Measurements from ENCODE around the gene LAMTOR5. TPM values are rescaled to one million over a fixed set of nuclear protein-coding genes. Genes with fewer than 3 reads are reported as not detected.

LAMTOR5 gene
- total RNA-seq, 2 donors from 2014 or later = 142 to 177 TPM

DNA sequence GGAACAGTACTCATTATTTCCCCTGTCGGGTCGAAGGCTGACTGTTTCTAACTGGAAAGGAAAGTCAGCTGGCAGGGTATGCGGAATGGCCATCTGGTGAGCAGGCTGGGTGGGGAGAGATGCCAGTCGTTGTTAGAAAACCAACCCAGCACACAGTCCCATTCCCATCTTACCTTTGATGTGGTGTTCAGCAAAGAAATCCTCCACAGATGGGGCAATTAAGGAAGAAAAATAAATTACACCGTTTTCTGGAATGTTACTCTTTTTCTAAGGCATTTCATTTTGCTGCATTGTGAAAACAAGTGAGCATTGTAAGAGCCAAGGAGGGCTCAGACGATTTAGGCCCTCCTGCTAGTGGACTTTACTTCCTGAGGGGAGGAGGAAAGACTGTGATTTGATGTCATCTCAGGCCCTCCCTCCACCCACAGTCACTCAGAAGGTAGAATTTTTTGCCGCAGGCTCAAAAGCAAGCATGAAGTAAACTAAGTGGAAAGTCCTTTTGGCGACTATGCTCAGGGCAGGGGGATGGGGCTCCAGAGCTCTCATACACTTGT is 16.7 kb downstream of the LAMTOR5 start, which contains the start of gene SLC16A4:
TSS of gene SLC16A4 (minus strand) at position 335 of the 554 bp plus-strand sequence. CDS start 1,703 bp downstream, outside the sequence.
- Histone ChIP-seq H3K27ac (peak within 1 kb of the TSS; percentile 9 to 29), H3K36me3 (no peaks in the 10 kb centered on the region), H3K4me1 (no peaks in the 10 kb centered on the region), H3K27me3 (no peaks in the 10 kb centered on the region), H3K4me3 (peak within 1 kb of the TSS; percentile 24 to 30), H3K9me3 (no peaks in the 10 kb centered on the region)
- no peak for DNase-seq (ENCODE audit: low spot score)
- TF ChIP-seq, protein P1, sequence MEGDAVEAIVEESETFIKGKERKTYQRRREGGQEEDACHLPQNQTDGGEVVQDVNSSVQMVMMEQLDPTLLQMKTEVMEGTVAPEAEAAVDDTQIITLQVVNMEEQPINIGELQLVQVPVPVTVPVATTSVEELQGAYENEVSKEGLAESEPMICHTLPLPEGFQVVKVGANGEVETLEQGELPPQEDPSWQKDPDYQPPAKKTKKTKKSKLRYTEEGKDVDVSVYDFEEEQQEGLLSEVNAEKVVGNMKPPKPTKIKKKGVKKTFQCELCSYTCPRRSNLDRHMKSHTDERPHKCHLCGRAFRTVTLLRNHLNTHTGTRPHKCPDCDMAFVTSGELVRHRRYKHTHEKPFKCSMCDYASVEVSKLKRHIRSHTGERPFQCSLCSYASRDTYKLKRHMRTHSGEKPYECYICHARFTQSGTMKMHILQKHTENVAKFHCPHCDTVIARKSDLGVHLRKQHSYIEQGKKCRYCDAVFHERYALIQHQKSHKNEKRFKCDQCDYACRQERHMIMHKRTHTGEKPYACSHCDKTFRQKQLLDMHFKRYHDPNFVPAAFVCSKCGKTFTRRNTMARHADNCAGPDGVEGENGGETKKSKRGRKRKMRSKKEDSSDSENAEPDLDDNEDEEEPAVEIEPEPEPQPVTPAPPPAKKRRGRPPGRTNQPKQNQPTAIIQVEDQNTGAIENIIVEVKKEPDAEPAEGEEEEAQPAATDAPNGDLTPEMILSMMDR (IDR thresholded peaks at IDR 0.05) = no peak

DNA sequence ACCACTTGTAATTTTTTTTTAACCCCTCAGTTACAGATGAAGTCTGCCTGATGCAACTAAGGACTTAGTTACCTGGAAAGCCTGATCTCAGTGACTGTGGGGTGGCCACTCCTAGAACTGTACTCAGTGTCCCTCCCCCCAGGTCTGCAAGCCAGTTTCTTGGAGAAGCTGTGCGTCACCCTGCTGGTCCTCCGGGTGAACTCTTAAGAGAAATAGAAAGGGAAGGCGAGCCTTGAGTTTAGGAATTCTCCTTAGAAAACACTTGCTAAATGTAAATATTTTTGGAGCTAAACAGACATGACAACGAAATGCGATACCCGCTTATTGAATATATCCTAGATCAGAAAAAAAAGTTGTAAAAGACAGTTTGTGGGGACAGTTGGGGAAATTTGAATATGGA is 17.4 kb downstream of the LAMTOR5 start:
- Histone ChIP-seq H3K36me3 (no peaks in the 10 kb centered on the region), H3K4me3 (peak overlapping the region; percentile 24 to 30), H3K27me3 (no peaks in the 10 kb centered on the region), H3K27ac (peak overlapping the region; percentile 9 to 29), H3K9me3 (no peaks in the 10 kb centered on the region), H3K4me1 (no peaks in the 10 kb centered on the region)
- TF ChIP-seq, protein P1 (IDR thresholded peaks at IDR 0.05) = no peak
- peak; percentile 75 for DNase-seq (ENCODE audit: low spot score)

DNA sequence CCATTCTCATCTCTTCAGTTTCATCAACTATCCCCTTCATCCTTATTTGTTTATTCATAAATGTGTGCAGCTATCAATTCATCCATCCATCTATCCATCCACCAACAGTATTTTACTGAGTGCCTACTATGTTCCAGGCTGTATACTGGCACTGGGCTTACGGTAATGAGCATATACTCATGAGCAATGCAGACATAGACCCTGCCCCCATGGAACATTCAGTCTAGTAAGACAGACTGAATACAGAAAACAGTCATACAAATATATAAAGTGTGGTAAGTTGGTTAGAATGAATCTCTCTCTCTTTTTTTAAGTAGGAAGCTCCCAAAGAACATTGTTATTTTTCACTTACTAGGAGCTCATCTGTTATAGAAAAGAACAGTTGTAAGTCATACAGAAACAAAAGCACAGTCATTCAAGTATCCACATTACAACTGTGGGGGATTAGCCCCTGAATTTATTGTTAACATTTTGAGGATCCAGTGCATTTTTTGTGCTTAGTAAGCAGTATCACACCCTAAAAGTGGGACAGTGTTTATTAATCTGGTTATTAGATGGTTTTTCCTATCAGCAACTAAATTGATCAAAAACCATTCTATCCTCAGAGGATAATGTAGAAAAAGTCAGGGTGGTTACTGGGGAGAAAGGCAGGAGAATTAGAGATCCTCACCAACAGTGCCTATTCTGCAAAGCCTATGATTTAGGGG is 20.3 kb downstream of the LAMTOR5 start:
- TF ChIP-seq, protein P1 (IDR thresholded peaks at IDR 0.05) = no peak
- Histone ChIP-seq H3K36me3 (no peaks in the 10 kb centered on the region), H3K9me3 (no peaks in the 10 kb centered on the region), H3K27me3 (no peaks in the 10 kb centered on the region), H3K4me1 (peaks cover 0 to 10% of the 10 kb centered on the region in 2 donors), H3K4me3 (no peak overlapping the region), H3K27ac (no peak overlapping the region)
- DNase-seq (ENCODE audit: low spot score) = no peak

DNA sequence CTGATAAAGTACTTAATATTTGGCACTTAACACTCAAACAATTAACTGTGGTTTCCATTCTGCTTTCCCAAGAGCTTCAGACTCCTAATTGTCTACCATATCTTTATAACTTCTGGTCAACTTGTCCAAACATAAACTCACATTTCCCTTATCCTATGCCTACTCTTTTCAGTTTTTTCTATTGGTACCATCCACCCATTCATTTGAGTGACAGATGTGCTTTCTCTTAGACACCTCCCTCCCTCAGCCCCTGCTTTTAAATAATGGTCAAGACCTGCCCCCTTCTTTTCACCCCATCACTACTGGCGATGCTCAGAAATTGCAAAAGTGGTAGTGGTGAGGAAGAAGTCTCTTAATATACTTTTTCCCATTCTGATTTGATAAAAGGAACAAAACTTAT is 22.1 kb downstream of the LAMTOR5 start:
- DNase-seq (ENCODE audit: low spot score) = no peak
- Histone ChIP-seq H3K4me1 (peaks cover 0 to 10% of the 10 kb centered on the region in 2 donors), H3K27me3 (no peaks in the 10 kb centered on the region), H3K27ac (no peak overlapping the region), H3K36me3 (no peaks in the 10 kb centered on the region), H3K4me3 (no peak overlapping the region), H3K9me3 (no peaks in the 10 kb centered on the region)
- TF ChIP-seq, protein P1 (IDR thresholded peaks at IDR 0.05) = no peak

DNA sequence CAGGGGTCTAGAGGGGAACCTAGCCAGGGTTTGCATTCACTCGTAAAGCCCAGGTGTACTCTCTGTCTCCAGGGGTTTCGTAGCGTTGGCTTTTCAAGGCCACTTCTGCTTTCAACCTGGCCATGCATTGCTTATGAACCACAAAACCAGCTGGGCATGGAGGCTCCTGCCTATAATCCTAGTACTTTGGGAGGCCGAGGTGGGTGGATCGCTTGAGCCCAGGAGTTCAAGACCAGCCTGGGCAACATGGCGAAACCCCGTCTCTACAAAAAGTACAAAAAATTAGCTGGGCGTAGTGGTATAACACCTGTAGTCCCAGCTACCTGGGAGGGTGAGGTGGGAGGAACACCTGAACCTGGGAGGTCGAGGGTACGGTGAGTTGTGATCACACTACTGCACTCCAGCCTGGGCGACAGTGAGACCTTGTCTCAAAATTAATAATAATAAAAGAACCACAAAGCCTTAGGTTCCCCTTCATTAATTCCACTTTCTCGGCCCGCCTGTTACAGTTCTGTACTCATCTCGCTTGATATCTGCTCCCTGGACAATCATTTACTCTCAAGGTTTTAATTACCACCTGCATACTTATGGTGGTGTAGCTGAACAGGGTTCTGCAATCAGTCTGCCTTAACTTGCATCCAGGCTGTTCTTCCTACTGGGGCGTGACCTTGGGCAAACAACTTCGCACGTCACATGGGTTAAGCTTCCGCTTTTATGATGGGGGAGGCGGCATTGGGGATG is 22.7 kb downstream of the LAMTOR5 start:
- Histone ChIP-seq H3K27ac (no peak overlapping the region), H3K36me3 (no peaks in the 10 kb centered on the region), H3K9me3 (no peaks in the 10 kb centered on the region), H3K4me3 (no peak overlapping the region), H3K27me3 (no peaks in the 10 kb centered on the region), H3K4me1 (peaks cover 0 to 10% of the 10 kb centered on the region in 2 donors)
- TF ChIP-seq, protein P1 (IDR thresholded peaks at IDR 0.05) = no peak
- no peak for DNase-seq (ENCODE audit: low spot score)
